Activated CD8-positive, alpha-beta memory T cell treated with anti-CD3 and anti-CD28 coated beads, Interleukin-2, amount 10 ng/mL, durations not matched to agents 7 days and 5 days (primary cell): ENCODE measurements around the gene ATG5. TPM values are rescaled to one million over a fixed set of nuclear protein-coding genes. Genes with fewer than 3 reads are reported as not detected.

Source experiments
- ATAC-seq: fragments of 150-1000 bp; cut with Tn5 transposase; one replicate; pipeline ENCODE4 v1.10.0; 2021; ENCODE audit warnings: moderate library complexity
- CTCF ChIA-PET: fragments of 350-600 bp; sonication (Branson Sonifier 250); formaldehyde crosslinking; loops from one replicate; lab custom pipeline; 2021; ENCODE audit warnings: antibody characterized with exemption; lab: Charles Lee
- DNase-seq: peaks from one replicate; pipeline ENCODE4 v3.0.0-alpha.2; 2020
- H3K27ac Mint-ChIP-seq: one replicate; pipeline ENCODE4 v1.8.0; 2021; ENCODE audit warnings: mild to moderate bottlenecking, mixed read lengths
- H3K27me3 Mint-ChIP-seq: one replicate; pipeline ENCODE4 v1.8.0; 2021; ENCODE audit warnings: mixed read lengths
- H3K36me3 Mint-ChIP-seq: one replicate; pipeline ENCODE4 v1.8.0; 2021; ENCODE audit warnings: mild to moderate bottlenecking, mixed read lengths
- H3K4me1 Mint-ChIP-seq: one replicate; pipeline ENCODE4 v1.8.0; 2021; ENCODE audit warnings: mixed read lengths
- H3K4me3 Mint-ChIP-seq: one replicate; pipeline ENCODE4 v1.8.0; 2021; ENCODE audit warnings: mild to moderate bottlenecking, moderate library complexity, mixed read lengths
- H3K9me3 Mint-ChIP-seq: one replicate; pipeline ENCODE4 v1.8.0; 2022; ENCODE audit warnings: low read depth, mixed read lengths
- total RNA-seq, 2 experiments: library from RNA; stranded (reverse); gene quantifications; one replicate each; pipeline ENCODE4 v1.2.3, GENCODE V29; 2021

The ATG5 gene
- total RNA-seq = 10 to 100 TPM; 42.6 to 43.0 TPM

- CTCF ChIA-PET = interaction anchor here (0.7 to 2.0 kb wide), 9 partner anchors 9 to 788 kb away, joined by 3 to 7 read pairs (median 4); no protein-coding TSS in a partner anchor
- Mint-ChIP-seq H3K27ac (peak within 1 kb of the TSS; percentile 98), H3K4me1 (peaks cover 38% of the 10 kb centered on the region), H3K27me3 (peaks cover 19% of the 10 kb centered on the region), H3K36me3 (peaks cover 26% of the 10 kb centered on the region), H3K9me3 (no peaks in the 10 kb centered on the region), H3K4me3 (peak within 1 kb of the TSS; percentile 100)
- ATAC-seq (peak; percentile 94), DNase-seq (peak; percentile 100)
These were observed at the start of gene ATG5 for GRCh38 chr6:106325336-106326178. Gene ATG5, minus strand, starts transcription at chr6:106325760. Its CDS starts 9,552 bp downstream, at chr6:106316208.

GRCh38 chr6:106373502-106374239 lies 48.1 kb upstream of the ATG5 start:
- Mint-ChIP-seq H3K27ac (peak overlapping the region; percentile 49), H3K4me1 (peaks cover 21% of the 10 kb centered on the region), H3K9me3 (no peaks in the 10 kb centered on the region), H3K4me3 (no peak overlapping the region), H3K36me3 (no peaks in the 10 kb centered on the region), H3K27me3 (peaks cover 11% of the 10 kb centered on the region)
- CTCF ChIA-PET = interaction anchor here (0.7 to 0.9 kb wide), 2 partner anchors 12 to 39 kb away, joined by 3 to 4 read pairs; no protein-coding TSS in a partner anchor
- ATAC-seq (peak; percentile 45), DNase-seq (no peak)

DNA sequence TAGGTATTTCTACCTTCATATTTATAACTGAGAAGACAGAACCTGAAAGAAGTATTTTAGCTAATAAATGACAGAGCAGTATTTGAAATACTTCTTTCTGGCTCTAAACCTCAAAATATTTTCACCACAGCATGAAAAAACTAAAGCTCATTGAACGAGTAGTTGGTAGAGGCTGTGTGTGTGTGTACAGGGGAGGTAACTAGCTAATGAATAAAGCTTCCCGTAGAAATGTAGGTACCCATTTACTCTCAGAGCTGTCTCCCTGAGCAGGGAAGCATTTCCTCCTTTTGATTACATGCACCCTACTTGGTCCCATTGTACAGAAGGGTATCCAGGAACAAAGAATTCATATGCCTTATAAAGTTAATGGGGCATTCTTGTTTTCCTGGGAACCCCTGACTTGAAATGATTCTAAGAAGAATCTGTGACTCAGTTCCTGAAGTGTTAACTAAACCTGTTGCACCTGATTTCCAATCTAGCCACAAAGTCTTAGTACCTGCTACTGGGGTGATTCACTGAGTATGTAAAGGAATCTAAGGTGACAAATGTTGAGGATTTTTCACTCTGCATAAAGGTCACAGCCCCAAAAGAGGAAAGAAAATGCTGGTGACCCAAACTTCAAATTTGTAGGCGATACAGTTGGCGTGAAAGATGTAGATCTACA lies 47.4 kb upstream of the ATG5 start:
- CTCF ChIA-PET = interaction anchor here (0.8 to 5.4 kb wide), 3 partner anchors 13 to 38 kb away, joined by 3 to 41 read pairs (median 4); partner anchors contain the start of gene CRYBG1
- Mint-ChIP-seq H3K9me3 (no peaks in the 10 kb centered on the region), H3K27me3 (peaks cover 14% of the 10 kb centered on the region), H3K4me1 (peaks cover 21% of the 10 kb centered on the region), H3K4me3 (no peak overlapping the region), H3K27ac (peak overlapping the region; percentile 74), H3K36me3 (no peaks in the 10 kb centered on the region)
- ATAC-seq = no peak
- no peak for DNase-seq

DNA sequence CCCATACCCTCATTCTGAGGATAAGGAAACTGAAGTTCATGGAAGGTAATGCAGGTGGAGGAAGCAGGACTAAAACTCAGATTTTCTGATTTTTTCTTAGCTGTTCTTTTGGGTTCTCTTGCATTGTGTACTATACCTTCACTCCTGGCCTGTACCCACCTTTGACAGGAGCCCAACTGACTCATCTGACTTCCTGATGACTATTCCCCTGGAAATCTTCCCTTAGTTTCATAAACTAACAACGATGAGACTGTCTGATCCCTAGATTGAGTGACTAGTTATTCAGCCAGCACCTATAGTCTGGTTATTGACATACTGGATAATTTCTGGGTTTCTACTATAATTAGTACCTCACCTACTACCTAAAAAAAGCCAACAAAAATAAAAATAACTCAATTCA lies 45.1 kb upstream of the ATG5 start:
- Mint-ChIP-seq H3K27ac (no peak overlapping the region), H3K4me3 (no peak overlapping the region), H3K27me3 (peaks cover 26% of the 10 kb centered on the region), H3K36me3 (no peaks in the 10 kb centered on the region), H3K9me3 (no peaks in the 10 kb centered on the region), H3K4me1 (peaks cover 17% of the 10 kb centered on the region)
- CTCF ChIA-PET = interaction anchor here (2.0 to 5.4 kb wide), 2 partner anchors 10 to 31 kb away, joined by 5 to 41 read pairs; partner anchors contain the start of gene CRYBG1
- DNase-seq (no peak), ATAC-seq (no peak)

- no peak for DNase-seq
- Mint-ChIP-seq H3K9me3 (no peaks in the 10 kb centered on the region), H3K27me3 (peaks cover 27% of the 10 kb centered on the region), H3K4me1 (peaks cover 17% of the 10 kb centered on the region), H3K27ac (no peak overlapping the region), H3K36me3 (no peaks in the 10 kb centered on the region), H3K4me3 (no peak overlapping the region)
- CTCF ChIA-PET = interaction anchor here (1.0 to 5.4 kb wide), 3 partner anchors 9 to 30 kb away, joined by 3 to 41 read pairs (median 5); partner anchors contain the start of gene CRYBG1
- no peak for ATAC-seq
These were observed 44.2 kb upstream of the ATG5 start for GRCh38 chr6:106369739-106370138.

- Mint-ChIP-seq H3K27me3 (peaks cover 56% of the 10 kb centered on the region), H3K36me3 (no peaks in the 10 kb centered on the region), H3K4me1 (peaks cover 10% of the 10 kb centered on the region), H3K9me3 (no peaks in the 10 kb centered on the region), H3K27ac (no peak overlapping the region), H3K4me3 (no peak overlapping the region)
- ATAC-seq (no peak), DNase-seq (no peak)
- CTCF ChIA-PET = interaction anchor here (1.2 kb wide), 1 partner anchor 634 kb away, joined by 4 read pairs; no protein-coding TSS in a partner anchor
These were observed 38.0 kb upstream of the ATG5 start for GRCh38 chr6:106363401-106364138.

GRCh38 chr6:106360989-106361430 lies 35.5 kb upstream of the ATG5 start:
- ATAC-seq = peak; percentile 13
- H3K27me3 Mint-ChIP-seq = peaks cover 62% of the 10 kb centered on the region
- H3K36me3 Mint-ChIP-seq = no peaks in the 10 kb centered on the region
- no peak overlapping the region for H3K27ac Mint-ChIP-seq
- CTCF ChIA-PET = interaction anchor here (0.8 to 3.5 kb wide), 24 partner anchors 10 to 261 kb away, joined by 3 to 41 read pairs (median 4); no protein-coding TSS in a partner anchor
- peaks cover 10% of the 10 kb centered on the region for H3K4me1 Mint-ChIP-seq
- peak overlapping the region; percentile 65 for H3K4me3 Mint-ChIP-seq
- peak; percentile 44 for DNase-seq
- H3K9me3 Mint-ChIP-seq = no peaks in the 10 kb centered on the region

- Mint-ChIP-seq H3K36me3 (no peaks in the 10 kb centered on the region), H3K9me3 (no peaks in the 10 kb centered on the region), H3K27ac (no peak within 1 kb of the TSS), H3K4me3 (peak within 1 kb of the TSS; percentile 65), H3K4me1 (peaks cover 10% of the 10 kb centered on the region), H3K27me3 (peaks cover 63% of the 10 kb centered on the region)
- DNase-seq = peak; percentile 70
- CTCF ChIA-PET = interaction anchor here (0.8 to 3.5 kb wide), 24 partner anchors 10 to 262 kb away, joined by 3 to 41 read pairs (median 4); no protein-coding TSS in a partner anchor
- peak; percentile 94 for ATAC-seq
These were observed 34.9 kb upstream of the ATG5 start, which contains the start of gene CRYBG1 for GRCh38 chr6:106360410-106360988. Gene CRYBG1, plus strand, starts transcription at chr6:106360717. Its CDS starts 192 bp downstream, at chr6:106360909.

DNA sequence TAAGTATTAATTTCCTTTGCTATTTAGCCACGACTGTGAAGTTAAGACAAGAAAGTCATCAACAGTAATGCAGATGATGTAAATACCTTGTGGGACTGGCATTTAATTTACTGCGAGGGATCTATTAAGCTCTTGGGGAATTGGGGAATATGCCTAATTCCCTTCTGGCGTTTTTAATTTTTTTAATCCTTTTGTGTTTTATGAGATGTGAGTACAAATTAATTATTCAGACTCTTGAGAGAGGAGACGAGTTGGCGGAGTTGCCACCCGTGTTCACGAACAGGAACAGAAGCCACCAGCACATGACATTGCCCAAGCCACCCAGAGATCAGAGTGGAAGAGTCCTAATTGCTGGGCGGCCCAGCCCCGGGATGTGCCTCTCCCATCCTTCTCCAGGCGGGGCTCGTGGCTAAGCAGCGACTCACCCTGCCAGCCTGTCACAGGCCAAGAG lies 34.4 kb upstream of the ATG5 start:
- ATAC-seq (no peak), DNase-seq (no peak)
- H3K9me3 Mint-ChIP-seq = no peaks in the 10 kb centered on the region

DNA sequence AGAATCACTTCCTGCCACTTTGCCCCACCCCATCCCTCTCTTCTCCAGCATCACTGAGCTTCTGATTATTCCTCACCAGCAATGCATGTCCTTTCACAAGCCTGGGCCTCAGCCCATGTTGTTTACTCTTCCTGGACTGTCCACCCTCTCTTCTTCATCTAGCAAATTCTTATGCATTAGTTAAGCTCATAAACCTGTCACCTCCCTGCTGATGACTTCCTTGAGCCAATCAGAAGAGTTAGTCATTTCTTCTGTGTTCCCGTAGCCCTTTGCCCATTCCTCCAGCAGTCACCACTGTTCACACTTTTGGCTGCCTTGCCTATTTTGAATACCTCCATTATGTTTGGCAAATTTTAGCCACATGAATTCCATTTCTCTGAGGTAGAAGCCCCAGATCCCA lies 30.8 kb upstream of the ATG5 start:
- CTCF ChIA-PET = interaction anchor here (1.6 to 1.9 kb wide), 3 partner anchors 17 to 89 kb away, joined by 5 to 7 read pairs (median 5); no protein-coding TSS in a partner anchor

More for the DNA sequence above, 34.4 kb upstream of the ATG5 start:
- peak overlapping the region; percentile 47 for H3K4me3 Mint-ChIP-seq
- H3K36me3 Mint-ChIP-seq = no peaks in the 10 kb centered on the region
- CTCF ChIA-PET = interaction anchor here (1.0 to 3.5 kb wide), 9 partner anchors 9 to 262 kb away, joined by 3 to 41 read pairs (median 7); no protein-coding TSS in a partner anchor
- H3K4me1 Mint-ChIP-seq = peaks cover 10% of the 10 kb centered on the region
- no peak overlapping the region for H3K27ac Mint-ChIP-seq
- H3K27me3 Mint-ChIP-seq = peaks cover 66% of the 10 kb centered on the region

GRCh38 chr6:106347219-106347618 lies 21.7 kb upstream of the ATG5 start:
- peaks cover 28% of the 10 kb centered on the region for H3K27me3 Mint-ChIP-seq
- DNase-seq = no peak
- CTCF ChIA-PET = interaction anchor here (1.1 to 3.6 kb wide), 6 partner anchors 8 to 632 kb away, joined by 3 to 13 read pairs (median 6); partner anchors contain the start of gene CRYBG1
- ATAC-seq = no peak
- H3K4me3 Mint-ChIP-seq = no peak overlapping the region
- no peaks in the 10 kb centered on the region for H3K36me3 Mint-ChIP-seq
- H3K4me1 Mint-ChIP-seq = peaks cover 4% of the 10 kb centered on the region
- no peaks in the 10 kb centered on the region for H3K9me3 Mint-ChIP-seq
- no peak overlapping the region for H3K27ac Mint-ChIP-seq

More for the DNA sequence above, 30.8 kb upstream of the ATG5 start:
- no peak overlapping the region for H3K4me3 Mint-ChIP-seq
- no peaks in the 10 kb centered on the region for H3K9me3 Mint-ChIP-seq
- DNase-seq (no peak), ATAC-seq (no peak)
- no peaks in the 10 kb centered on the region for H3K36me3 Mint-ChIP-seq
- H3K4me1 Mint-ChIP-seq = peaks cover 11% of the 10 kb centered on the region
- H3K27ac Mint-ChIP-seq = no peak overlapping the region
- H3K27me3 Mint-ChIP-seq = peaks cover 71% of the 10 kb centered on the region
